Prostate gland (tissue), 2 donors: ENCODE results near the gene NFYC. TPM values are rescaled to one million over a fixed set of nuclear protein-coding genes. Genes with fewer than 3 reads are reported as not detected.
"Not testable (repeated sequence)": the region's sequence is repeated elsewhere in the genome, so short reads cannot be mapped to it uniquely, and the experiment has no call there.

Experiments
- DNase-seq: peaks from one replicate; pipeline ENCODE4 v3.0.0-alpha.2; 2019; ENCODE audit warnings: low spot score
- H3K27ac ChIP-seq, 2 donors: fragments of 200-600 bp; sonication (generic); 2 replicates each; pipeline ENCODE4 v1.5.1; 2017 to 2019
- H3K27me3 ChIP-seq: fragments of 200-600 bp; sonication (generic); replicated peaks from 2 replicates; pipeline ENCODE4 v1.5.1; 2019; ENCODE audit not compliant: insufficient read depth
- H3K36me3 ChIP-seq, 2 donors: fragments of 200-600 bp; sonication (generic); 1 replicate in 1 of 2; 2 replicates in 1 of 2; pipeline versions ENCODE4 v1.5.1 to v1.8.1; 2017 to 2019
- H3K4me1 ChIP-seq: fragments of 200-600 bp; sonication (generic); replicated peaks from 2 replicates; pipeline ENCODE4 v1.5.1; 2019
- H3K4me3 ChIP-seq, 2 donors: fragments of 200-600 bp; sonication (generic); 2 replicates each; pipeline ENCODE4 v1.5.1; 2017 to 2019
- H3K9me3 ChIP-seq: fragments of 200-600 bp; sonication (generic); 2 replicates; pipeline ENCODE4 v1.5.1; 2017
- CTCF ChIP-seq, 4 experiments: fragments of 200-600 bp in 2 of 4; fragments of 450-650 bp in 2 of 4; sonication (generic) in 2 of 4; IDR thresholded peaks; 1 replicate in 3 of 4; 2 replicates in 1 of 4; pipeline ENCODE4 v1.5.1; 2016 to 2019; ENCODE audit warnings: antibody characterized with exemption in 4 of 4, mild to moderate bottlenecking in 2 of 4, moderate library complexity in 2 of 4
- POLR2A ChIP-seq: fragments of 450-650 bp; IDR thresholded peaks from one replicate; pipeline ENCODE4 v1.6.1; 2016; ENCODE audit warnings: antibody characterized with exemption, mild to moderate bottlenecking
- POLR2AphosphoS5 ChIP-seq: sonication (generic); formaldehyde crosslinking; IDR thresholded peaks from one replicate; pipeline ENCODE4 v1.6.1; 2017; ENCODE audit warnings: antibody characterized with exemption
- WGBS: methylation state at CpG from one replicate; pipeline ENCODE4 v1.1.5; 2018; 5-methylcytosine and 5-hydroxymethylcytosine counted together
- intact Hi-C: fragments of 100-400 bp; cut with DNase I; formaldehyde crosslinking; loops from one replicate; pipeline ENCODE4 v1.14.2; 2022
- total RNA-seq, 2 donors: library from RNA; depleted of rRNA; stranded (reverse); fragments of >200 nt; gene quantifications; one replicate each; pipeline ENCODE4 v1.1.0, GENCODE V29; 2016

The NFYC gene
- total RNA-seq, 2 donors from 2014 or later: 54.9 to 93.8 TPM

GRCh38 chr1:40697436-40697835 lies 5.9 kb downstream of the NFYC start:
- Histone ChIP-seq H3K27ac (no peak overlapping the region), H3K36me3 (no peaks in the 10 kb centered on the region), H3K27me3 (no peaks in the 10 kb centered on the region), H3K4me3 (no peak overlapping the region), H3K4me1 (peaks cover 8% of the 10 kb centered on the region), H3K9me3 (no peaks in the 10 kb centered on the region)
- intact Hi-C loops: no loop called here
- WGBS: 86% methylated on average over 5 of the region's 5 CpGs
- no peak for TF ChIP-seq POLR2AphosphoS5
- TF ChIP-seq CTCF (IDR thresholded peaks at IDR 0.05): no peak
- no peak for TF ChIP-seq POLR2A
- DNase-seq: no peak

DNA sequence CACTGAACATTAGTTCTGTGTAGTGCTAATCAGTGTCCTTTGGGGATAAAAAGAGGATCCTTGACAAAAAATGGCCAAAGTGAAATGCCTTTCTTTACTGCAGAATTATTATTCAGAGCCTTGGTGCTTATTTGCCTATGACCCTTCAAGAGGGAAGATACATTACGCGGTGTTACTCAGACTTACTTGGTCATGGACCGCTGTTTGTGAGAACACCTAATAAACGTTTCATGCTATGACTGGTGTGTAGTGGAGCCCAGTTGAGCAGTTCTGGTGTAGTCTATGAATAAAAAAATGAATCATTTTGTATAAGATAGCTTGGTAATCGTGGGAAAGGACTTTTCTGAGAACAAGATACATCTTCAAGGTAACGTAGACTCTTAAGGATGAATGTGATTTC lies 8.3 kb downstream of the NFYC start:
- 90% methylated on average over 6 of the region's 6 CpGs for WGBS

GRCh38 chr1:40701684-40702083 lies 10.2 kb downstream of the NFYC start:
- intact Hi-C loops: no loop called here
- DNase-seq: no peak
- 70% methylated on average over 3 of the region's 3 CpGs for WGBS
- Histone ChIP-seq H3K27ac (no peak overlapping the region), H3K36me3 (no peaks in the 10 kb centered on the region), H3K9me3 (no peaks in the 10 kb centered on the region), H3K27me3 (no peaks in the 10 kb centered on the region), H3K4me1 (no peaks in the 10 kb centered on the region), H3K4me3 (no peak overlapping the region)
- TF ChIP-seq POLR2AphosphoS5 (no peak), CTCF (IDR thresholded peaks at IDR 0.05) (no peak), POLR2A (no peak)

More for the DNA sequence above, 8.3 kb downstream of the NFYC start:
- intact Hi-C loops: no loop called here
- Histone ChIP-seq H3K9me3 (no peaks in the 10 kb centered on the region), H3K36me3 (no peaks in the 10 kb centered on the region), H3K27ac (no peak overlapping the region), H3K4me3 (no peak overlapping the region), H3K27me3 (no peaks in the 10 kb centered on the region), H3K4me1 (no peaks in the 10 kb centered on the region)
- TF ChIP-seq POLR2AphosphoS5: no peak
- no peak for TF ChIP-seq POLR2A
- no peak for TF ChIP-seq CTCF (IDR thresholded peaks at IDR 0.05)
- DNase-seq: no peak

GRCh38 chr1:40702810-40703209 lies 11.3 kb downstream of the NFYC start:
- intact Hi-C loops, DNase-seq, H3K4me1 ChIP-seq, H3K36me3 ChIP-seq, H3K27me3 ChIP-seq, H3K4me3 ChIP-seq, H3K9me3 ChIP-seq, H3K27ac ChIP-seq: not testable (repeated sequence)
- WGBS: 74% methylated on average over 9 of the region's 9 CpGs

GRCh38 chr1:40703316-40703715 lies 11.8 kb downstream of the NFYC start:
- no peaks in the 10 kb centered on the region for H3K4me1 ChIP-seq
- H3K4me3 ChIP-seq: no peak overlapping the region
- H3K36me3 ChIP-seq: no peaks in the 10 kb centered on the region
- 81% methylated on average over 3 of the region's 3 CpGs for WGBS
- no peak for DNase-seq
- TF ChIP-seq POLR2A (no peak), POLR2AphosphoS5 (no peak), CTCF (IDR thresholded peaks at IDR 0.05) (no peak)
- H3K9me3 ChIP-seq: no peaks in the 10 kb centered on the region
- H3K27me3 ChIP-seq: no peaks in the 10 kb centered on the region
- intact Hi-C loops: no loop called here
- no peak overlapping the region for H3K27ac ChIP-seq
